NCI-H2107 (cell line): Measurements from ENCODE around the gene FSTL5.

ENCODE experiments used
- DNase-seq: peaks from one replicate; lab custom pipeline; 2025; lab: John Stamatoyannopoulos, UW

Gene FSTL5

DNA sequence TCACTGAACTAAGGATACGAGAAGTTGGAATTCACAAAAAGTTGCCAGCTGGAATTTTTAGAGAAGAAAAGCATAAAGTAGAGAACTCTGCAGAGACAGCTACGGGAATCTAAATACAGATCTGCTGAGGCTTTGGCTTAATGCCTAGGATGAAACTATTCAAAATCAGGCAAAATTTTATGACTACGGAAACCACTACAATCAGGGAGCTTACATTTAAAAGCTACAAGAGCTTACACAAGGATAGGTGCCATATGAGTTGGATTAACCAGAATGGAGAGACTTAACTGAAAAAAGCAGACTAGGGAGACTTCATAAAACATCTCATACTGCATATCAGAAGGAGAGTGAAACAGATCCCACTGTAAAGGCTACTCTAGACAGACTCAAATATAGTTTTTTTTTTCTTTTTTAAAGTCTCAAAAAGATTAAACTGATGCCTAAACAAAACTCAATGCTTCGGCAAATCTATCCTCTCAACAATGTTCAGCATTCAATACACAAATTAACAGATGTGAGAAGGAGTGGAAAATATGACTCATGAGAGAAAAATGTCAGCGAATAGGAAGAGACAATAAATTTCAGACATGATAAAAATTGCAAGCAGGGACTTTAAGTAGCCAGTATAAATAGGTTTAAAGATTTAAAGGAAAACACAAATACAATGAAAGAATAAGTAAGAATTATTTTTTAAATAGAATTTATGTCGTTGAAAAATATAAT is 586.1 kb downstream of the FSTL5 start:
- no peak for DNase-seq

DNA sequence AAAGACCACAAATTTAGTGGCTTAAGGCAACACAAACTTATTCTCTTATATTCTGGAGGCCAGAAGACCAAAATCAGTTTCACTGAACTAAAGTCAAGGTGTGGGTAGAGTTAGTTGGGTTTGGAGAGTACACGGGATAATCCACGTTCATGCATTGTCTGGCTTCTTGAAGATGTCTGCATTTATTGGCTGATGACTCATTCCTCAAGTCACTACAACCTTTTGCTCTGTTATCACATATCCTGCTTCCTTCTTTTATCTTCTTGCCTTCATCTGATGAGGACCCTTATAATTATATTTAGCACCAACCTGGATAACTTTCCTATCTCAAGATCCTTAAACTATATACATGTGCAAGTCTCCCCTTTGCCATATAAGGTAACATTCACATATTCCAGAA is 590.0 kb downstream of the FSTL5 start:
- DNase-seq = no peak

DNA sequence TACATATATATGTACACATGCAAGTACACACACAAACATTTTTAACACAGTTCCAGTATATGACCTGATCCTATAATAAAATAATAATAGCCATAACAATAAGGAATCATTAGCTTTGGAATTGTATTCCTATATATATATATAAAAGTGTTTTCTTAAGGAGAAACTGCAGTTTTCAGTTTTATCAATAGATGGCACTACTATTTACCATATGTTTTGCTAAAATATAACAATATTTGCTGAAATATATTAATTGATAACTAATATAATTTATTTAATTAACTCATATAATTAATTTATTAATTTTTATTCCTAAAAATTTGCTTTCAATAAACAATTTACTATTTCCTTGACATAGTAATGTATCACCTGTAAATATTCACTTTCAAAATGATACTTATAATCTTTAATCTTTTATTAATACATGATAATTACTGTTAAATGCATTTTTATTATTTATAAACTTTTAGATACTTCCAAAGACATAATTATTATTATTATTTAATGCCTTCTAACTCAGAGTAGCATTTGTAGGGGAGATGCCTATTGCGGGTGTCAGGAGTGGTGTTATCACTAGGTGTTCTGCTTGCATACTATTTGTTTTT is 599.5 kb downstream of the FSTL5 start:
- DNase-seq = no peak

DNA sequence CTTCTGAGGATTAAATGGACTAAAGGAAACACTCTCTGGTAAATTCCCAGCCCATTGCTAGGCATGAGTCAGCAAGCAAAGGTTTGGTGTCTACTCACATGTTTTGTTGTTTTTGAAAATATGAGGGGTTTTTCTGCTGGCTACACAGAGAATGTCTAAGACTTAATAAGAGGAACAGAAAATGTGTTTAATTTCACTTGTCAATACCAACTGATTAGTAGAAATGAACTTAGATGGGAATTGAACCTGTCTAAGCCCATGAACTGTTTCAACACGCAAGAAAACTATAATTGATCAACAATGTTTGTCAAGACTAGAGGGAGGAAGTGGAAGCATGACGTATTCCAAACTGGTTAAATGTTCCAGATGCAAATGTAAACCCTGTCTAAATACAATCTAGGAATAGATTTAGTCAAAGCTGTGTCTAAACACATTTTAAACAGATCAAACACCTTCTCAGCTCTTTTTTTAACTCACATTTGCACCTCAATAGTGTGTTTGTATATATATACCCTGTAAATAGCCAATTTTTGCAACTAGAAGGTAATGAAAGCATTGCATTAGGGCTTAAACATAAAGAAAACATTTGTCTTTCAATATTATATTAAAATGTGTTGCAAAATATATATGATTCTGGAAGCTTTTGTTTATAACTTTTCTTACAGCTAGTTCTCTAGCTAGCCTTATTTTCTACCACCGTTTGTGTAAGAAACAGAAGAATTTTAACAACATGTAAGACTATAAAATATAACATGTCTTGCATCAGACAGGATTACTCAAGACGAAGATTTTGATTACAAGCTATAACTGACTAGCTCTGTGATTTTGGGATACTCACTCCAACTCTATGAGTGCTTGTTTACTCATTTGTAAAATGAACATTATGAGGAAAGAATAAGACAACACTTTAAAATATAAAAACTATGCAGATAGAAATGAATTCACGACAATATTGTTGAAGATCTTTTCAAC is 607.8 kb downstream of the FSTL5 start:
- DNase-seq = no peak

DNA sequence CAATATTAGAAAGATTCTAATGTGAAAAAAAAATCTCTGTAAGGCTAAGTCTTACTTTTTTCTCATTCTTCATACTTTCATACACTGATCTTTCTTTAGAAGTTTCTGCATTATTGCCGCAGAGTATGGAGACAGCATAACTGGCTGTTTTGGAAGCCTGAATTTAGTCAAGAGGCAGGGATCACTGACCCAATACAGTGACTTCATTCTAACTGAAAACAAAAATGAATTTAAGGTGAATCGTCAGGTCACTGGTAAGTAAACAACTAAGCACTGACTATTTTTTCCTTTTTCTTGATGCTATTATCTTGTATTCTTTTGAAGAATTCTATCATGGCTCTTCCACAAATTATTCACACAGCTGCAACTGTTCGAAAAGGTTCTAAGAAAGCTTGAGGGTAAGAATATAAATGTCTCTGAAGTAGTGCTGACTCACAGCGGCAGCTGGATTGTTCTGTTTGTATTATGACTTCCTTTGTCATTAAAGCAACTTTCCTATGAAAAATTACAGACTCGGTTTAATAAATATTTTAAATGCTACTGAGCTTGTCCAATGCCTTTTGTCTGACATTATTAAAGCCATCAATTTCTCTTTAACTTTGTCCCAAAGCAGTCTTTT is 609.3 kb downstream of the FSTL5 start:
- no peak for DNase-seq

DNA sequence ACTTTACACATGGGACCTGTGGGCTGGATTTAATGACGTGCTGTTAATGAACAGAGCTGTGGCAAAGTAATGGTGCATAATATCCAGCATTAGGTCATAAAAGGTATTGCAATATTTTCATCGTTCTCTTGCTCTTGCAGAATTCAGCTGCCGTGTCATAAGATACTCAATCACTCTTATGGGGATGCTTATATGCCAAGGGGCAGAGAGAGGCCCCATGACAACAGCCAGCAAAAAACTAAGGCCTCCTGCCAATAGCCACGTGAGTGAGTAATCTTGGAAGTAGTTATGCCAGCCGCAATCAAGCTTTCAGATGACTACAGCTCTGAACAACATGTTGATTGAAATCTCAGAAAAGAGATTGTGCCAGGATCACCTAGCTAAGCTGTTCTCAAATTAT is 616.9 kb downstream of the FSTL5 start:
- DNase-seq = no peak

DNA sequence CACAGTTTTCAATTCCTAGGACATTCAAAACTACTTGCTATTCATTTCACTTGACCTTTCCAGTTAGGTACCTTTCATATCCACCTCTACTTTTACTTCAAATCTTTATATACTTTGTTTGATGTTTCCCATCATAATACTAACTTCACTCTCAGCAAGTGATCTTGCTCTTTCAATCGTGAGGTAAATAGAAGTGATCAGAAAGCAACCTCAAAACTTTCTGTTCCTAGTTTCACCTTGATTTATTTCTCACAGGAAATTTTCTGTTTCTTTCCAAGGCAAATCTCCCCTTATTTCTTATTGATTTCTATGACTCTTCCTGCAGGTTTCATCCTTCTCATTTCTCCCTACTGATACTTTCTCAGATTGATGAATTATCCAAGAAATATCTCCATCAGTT is 623.5 kb downstream of the FSTL5 start:
- no peak for DNase-seq

DNA sequence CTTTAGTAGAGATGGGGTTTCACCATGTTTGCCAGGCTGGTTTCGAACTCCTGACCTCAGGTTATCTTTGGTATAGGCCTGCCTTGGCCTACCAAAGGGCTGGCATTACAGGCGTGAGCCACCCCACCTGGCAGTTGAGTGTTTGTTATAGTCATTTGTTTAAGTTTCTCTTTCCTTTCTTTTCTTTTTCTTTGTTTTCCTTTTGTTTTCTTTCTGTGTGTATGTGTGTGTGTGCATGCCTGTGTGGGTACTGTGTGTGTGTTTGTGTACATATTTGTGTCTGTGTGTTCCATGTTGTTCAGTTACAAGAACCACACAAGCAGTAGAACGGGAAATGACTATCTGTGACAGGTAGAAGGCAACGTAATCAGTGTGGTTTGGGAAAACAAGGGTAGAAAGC is 624.9 kb downstream of the FSTL5 start:
- DNase-seq = no peak

DNA sequence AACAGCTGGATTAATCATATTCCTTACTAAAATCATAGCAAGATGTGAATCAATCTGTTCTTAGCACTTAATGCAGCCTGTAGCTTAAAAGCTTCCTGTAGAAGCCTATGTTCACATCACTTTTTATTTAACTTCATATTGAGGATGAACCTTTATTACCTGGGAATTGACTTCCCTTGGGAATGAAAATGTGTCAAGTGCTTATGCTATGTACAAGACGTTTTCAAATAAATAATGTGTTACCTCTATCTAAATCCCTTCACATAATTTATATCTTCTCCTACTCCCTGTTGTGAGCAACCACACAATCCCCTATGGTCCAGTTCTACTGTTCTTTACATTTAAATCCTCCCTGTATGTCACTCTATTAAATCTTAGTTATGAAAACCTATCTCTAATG is 633.1 kb downstream of the FSTL5 start:
- DNase-seq = no peak

DNA sequence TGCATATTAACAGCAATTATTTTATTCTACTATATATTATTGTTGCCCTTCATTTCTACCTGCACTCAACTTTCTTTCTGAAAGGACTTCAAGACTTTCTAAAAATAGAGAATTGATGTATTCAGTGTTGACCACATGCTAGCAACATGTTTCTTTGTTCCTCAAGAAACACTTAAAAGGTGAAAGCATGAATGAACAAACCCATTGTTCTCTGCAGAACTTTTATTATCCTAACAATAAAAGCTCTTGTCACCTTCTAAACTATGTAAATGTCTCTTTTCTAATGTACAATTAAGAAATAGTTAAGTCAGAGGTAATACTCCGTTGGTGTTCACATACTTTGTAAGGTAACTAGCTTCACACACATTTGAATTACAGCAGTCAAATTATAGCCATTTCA is 638.7 kb downstream of the FSTL5 start:
- no peak for DNase-seq

DNA sequence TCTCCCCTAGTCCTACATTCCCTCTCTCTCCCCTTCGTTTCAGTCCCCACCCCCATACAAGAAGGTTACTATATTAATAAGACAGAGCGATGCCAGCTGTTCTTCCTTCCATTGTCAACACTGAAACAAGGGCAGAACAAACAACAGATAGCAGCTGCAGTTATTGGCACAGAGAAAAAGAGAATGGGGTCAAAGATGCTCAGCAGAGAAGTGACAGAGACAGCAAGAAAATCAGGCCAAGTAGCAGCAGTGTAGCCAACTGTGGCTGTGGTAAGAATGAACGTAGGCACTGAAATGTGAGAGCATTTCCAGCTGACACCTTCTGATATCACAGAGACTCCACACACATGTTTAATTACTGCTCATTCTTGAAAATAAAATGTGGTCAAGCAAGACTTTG is 641.8 kb downstream of the FSTL5 start:
- no peak for DNase-seq

DNA sequence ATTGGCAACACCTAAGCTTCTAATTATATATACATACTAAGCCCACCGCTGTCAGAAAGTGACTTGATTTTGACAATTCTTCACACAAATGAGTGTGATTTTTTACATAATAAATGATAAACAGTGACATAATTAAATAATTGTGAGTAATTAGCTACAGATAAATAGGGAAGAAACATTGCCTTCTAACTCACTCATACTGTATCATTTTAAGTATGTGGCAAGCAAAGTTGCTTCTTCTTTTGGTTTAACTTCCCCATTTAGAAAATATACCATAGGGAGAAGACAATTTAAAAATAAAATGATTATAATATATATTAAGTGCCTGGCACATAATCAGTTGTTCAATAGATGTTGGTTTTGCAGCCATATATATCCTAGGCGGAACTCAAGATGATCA is 644.2 kb downstream of the FSTL5 start:
- DNase-seq = no peak

DNA sequence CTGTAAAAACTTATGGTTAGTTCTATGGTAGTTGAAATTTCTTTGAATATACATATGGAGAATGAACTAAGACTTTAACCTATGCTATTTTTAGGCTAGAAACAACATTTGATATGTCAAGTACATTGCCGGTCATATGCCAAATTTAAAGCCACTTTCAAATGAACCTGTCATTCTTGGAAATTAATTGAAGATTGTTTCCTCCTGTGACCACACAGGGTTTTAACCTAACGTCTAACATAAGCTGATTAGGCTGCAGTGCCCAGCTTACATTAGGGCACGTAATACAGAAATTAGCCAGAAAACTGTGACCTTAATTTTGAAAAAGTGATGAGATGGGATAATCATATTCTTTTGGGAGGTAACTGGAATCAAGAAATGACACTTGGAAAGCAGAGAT is 645.9 kb downstream of the FSTL5 start:
- no peak for DNase-seq

DNA sequence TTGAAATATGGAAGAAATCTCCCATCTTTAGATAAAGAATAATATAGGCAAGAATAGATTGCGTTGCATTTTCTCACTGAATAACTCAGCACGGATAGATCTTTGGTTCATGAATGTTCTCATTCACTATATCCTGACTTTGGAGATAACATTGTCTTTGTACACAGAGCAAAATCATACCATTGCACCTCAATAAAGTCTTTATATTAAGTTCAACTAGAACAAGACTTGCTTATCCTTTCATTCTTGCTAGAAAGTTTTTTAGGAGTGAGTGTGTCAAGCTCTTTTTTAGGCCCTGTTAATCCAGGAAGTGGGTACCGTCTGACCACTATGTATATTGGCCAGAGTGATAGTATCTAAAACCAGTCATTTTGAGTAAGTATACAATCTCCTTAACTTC is 658.7 kb downstream of the FSTL5 start:
- no peak for DNase-seq

DNA sequence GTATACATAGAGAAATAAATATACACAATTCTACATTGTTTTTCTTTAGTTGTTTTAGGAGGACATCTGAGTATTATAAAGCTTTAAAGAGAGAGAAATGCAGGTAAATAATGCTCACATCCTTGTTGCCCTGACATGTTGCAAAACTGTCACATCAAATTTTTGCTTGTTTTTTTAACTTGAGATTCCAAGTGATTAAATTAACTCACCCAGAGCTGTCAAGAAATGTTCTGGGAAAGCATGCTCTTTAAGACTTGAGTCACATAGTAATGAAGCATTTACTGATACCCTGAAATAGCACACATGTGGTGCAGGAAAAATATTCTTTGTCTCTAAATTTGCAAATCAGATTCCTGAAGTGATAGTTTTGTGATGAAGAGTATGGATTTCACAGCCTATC is 665.6 kb downstream of the FSTL5 start:
- no peak for DNase-seq

DNA sequence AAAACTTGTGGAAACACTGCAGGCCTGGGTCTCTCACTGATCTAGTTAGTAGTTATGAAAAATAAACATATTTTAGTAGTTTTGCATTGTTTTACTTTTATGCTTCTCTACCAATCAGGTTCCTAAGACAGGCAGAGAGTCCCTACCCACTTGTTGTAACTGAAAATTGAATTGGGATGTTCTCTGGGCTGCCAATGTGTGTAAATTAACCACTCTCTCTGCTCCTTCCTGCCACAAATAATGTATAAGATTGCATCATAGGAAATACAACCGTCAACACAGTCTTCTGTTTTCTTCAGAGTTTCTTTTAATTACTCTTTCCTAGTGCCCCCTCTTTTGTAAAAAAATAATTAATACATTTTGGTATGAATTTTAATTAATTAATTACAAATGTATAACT is 677.3 kb downstream of the FSTL5 start:
- no peak for DNase-seq

DNA sequence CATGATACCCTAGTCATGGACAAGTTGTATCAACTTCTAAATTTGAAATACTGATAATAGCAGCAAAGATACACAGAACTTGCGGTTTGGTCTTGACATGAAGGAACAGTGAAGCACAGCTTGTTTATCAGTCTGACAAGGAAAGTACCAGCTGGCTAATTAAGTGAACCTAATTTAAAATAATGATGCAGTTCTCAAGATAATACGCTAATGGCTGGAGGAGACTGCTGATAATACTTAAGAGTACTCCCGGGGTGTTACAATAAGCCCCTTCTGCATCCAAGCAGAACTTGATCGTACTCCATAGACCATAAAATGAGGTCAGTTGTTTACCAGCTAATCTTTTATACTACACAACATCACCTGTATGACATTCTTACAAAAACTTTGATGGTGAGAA is 697.5 kb downstream of the FSTL5 start:
- no peak for DNase-seq

DNA sequence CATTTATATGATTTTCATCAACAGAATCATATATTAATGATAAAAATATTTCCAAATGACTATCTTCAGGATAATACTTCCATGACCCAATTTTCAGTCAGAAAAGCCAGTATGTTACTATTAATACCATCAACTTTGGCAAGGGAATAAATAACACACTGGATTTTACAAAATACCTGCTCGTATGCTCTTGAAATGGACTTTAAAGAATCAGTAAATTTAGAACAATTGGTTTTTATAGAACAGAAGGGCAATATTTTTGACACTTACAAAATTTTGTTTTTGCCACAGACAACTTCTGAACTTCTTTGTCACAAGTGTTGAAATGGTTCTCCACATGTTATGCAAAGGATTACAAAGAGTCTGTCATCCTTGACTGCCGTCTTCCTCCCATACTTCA is 700.4 kb downstream of the FSTL5 start:
- DNase-seq = no peak

DNA sequence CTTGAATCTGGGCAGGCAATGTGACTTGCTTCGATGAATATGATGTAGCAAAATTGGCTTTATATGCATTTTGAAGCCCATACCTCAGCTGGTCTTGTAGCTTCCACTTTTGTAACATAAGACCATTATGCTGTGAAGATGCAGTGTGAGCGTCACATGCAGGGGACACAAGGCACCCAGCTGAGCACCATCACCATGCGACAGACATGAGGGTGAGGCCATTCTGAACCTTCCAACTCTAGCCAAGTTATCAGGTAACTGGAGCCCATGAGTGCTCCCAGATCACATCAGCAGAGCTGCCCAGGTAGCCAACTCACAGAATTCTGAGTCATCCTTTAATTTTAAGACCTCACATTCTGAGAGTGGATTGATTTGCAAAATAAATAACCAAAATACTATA is 705.9 kb downstream of the FSTL5 start:
- DNase-seq = no peak

DNA sequence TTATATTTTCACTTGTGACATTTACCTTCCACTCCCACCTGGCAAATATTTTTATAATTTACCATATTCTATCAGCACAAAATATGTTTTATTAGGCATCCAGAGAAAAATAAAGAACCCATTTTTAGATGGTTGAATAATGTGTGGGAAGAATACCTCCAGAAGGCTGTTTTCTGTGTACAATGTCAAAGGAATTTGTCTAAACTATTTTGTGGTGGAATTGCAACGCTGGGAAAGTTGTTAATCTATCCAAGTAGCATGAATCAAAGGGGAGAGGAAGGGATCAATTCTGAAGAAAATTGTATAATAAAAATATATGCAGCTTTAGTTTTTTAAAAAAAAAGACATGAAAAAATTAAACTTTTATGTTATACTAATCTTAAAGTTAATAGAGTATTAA is 706.5 kb downstream of the FSTL5 start:
- no peak for DNase-seq

DNA sequence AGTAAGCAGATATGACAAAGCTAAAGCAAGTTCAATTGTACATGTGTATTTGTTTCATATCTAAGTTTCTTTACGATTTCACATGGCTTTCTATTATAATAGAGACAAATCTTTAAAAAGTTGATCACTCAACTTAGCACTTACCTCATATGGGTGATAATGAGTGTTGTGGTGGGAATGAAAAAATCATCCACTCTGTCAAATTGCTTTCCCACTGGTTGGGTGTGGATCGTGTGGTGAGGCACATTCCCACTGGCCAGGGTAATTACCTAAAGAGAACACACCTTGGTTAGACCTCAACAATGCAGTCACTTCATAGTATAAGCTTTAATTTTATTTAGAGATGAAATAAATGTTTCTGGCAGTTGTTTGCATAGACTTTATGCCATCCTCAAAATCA is 708.9 kb downstream of the FSTL5 start:
- no peak for DNase-seq

DNA sequence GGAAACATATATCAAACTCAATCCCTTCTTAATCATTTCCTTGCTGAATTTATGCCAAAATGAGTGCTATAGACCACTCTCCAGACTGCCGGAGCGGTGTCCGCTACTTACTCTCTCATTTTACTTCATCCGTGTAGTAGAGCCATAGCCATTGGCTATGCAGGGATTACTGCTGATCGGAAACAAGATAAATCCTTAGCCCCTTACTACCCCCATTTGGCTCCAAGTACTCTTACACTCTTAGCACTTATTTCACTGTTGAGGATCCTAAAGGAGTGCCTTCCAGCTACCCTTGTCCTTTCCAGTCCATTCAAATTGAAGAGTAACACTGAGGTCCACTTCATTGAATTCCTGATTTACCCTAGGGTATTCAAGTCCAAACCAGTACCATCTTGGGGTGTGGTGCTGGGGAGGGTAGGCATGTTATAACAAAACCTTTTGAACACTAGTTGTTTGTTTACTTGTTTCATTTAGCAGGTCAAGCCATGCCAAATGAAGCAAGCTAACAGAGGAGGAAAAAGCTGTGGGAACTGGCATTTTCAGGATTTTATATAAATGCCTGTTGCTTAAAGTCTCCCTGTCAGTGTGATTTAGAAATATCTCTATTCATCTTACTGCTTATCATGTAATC is 715.1 kb downstream of the FSTL5 start:
- DNase-seq = no peak
